ENCODE data around the gene CAPN13.

GRCh38 chr2:30689496-30690125 lies 117.6 kb downstream of the CAPN13 start:
- TF ChIP-seq, protein P1, sequence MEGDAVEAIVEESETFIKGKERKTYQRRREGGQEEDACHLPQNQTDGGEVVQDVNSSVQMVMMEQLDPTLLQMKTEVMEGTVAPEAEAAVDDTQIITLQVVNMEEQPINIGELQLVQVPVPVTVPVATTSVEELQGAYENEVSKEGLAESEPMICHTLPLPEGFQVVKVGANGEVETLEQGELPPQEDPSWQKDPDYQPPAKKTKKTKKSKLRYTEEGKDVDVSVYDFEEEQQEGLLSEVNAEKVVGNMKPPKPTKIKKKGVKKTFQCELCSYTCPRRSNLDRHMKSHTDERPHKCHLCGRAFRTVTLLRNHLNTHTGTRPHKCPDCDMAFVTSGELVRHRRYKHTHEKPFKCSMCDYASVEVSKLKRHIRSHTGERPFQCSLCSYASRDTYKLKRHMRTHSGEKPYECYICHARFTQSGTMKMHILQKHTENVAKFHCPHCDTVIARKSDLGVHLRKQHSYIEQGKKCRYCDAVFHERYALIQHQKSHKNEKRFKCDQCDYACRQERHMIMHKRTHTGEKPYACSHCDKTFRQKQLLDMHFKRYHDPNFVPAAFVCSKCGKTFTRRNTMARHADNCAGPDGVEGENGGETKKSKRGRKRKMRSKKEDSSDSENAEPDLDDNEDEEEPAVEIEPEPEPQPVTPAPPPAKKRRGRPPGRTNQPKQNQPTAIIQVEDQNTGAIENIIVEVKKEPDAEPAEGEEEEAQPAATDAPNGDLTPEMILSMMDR (IDR thresholded peaks at IDR 0.05): no peak
- TF ChIP-seq POLR2A (IDR thresholded peaks at IDR 0.05): no peak

Measured in heart left ventricle (tissue), 13 donors.